Spinal cord (tissue), 10 donors: ENCODE measurements around the gene PGAP1. TPM values are rescaled to one million over a fixed set of nuclear protein-coding genes. Genes with fewer than 3 reads are reported as not detected.
A peak's percentile ranks its signal among the peaks of the same experiment; 100 is the strongest.

Source experiments
- DNase-seq, 6 donors: peaks; one replicate each; pipeline versions ENCODE4 v3.0.0 to v3.0.0-alpha.2; 2013 to 2015; ENCODE audit warnings: low spot score in 6 of 6, low read depth in 4 of 6
- H3K27ac ChIP-seq: one replicate; pipeline ENCODE4 v1.5.1; 2013; ENCODE audit warnings: low read depth, low read length, control low read depth
- H3K27me3 ChIP-seq: one replicate; pipeline ENCODE4 v1.6.1; 2013; ENCODE audit warnings: low read length; ENCODE audit not compliant: control insufficient read depth, insufficient read depth
- H3K36me3 ChIP-seq: one replicate; pipeline ENCODE4 v1.6.1; 2013; ENCODE audit warnings: low read length; ENCODE audit not compliant: control insufficient read depth, insufficient read depth
- H3K4me1 ChIP-seq: one replicate; pipeline ENCODE4 v1.6.1; 2013; ENCODE audit warnings: low read length; ENCODE audit not compliant: control insufficient read depth, insufficient read depth
- H3K4me3 ChIP-seq: one replicate; pipeline ENCODE4 v1.5.1; 2013; ENCODE audit warnings: low read depth, low read length, control low read depth
- H3K9me3 ChIP-seq: one replicate; pipeline ENCODE4 v1.6.1; 2013; ENCODE audit warnings: low read length; ENCODE audit not compliant: control insufficient read depth, insufficient read depth
- WGBS: methylation state at CpG from one replicate; pipeline ENCODE4 v1.1.5; 2013; ENCODE audit warnings: missing lambda C conversion rate; ENCODE audit not compliant: insufficient coverage; 5-methylcytosine and 5-hydroxymethylcytosine counted together
- polyA plus RNA-seq, 2 donors: library from polyadenylated mRNA; unstranded; fragments of 120-200 nt; gene quantifications; one replicate each; pipeline ENCODE4 v1.2.1, GENCODE V29; 2013; ENCODE audit not compliant: insufficient read length in 2 of 2
- total RNA-seq, 2 donors: library from RNA; depleted of rRNA in 1 of 2; stranded (reverse); fragments of 120-200 nt in 1 of 2; fragments of >200 nt in 1 of 2; gene quantifications; one replicate each; pipeline versions ENCODE4 v1.2.3 to v1.2.4, GENCODE V29; 2013 to 2014
- donor health status: healthy.

The PGAP1 gene
- total and polyA plus RNA-seq, 4 donors: 23.0 to 82.4 (median 29.8) TPM

DNA sequence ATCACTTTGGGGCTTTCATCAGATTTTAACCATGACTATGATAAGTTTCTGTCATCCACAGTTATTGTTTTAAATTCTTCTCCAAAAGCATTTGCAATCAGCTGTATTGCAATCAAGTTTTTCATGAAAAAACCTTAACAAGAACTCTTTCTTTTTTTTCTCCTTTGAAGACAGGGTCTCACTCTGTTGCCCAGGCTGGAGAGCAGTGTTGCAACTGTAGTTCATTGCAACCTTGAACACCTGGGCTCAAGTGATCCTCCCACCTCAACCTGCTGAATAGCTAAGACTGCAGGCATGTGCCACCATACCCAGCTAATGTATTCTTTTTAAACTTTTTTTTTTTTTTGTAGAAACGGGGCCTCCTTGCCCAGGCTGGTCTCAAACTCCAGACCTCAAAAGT lies 71.9 kb downstream of the PGAP1 start:
- no peak overlapping the region for H3K27ac ChIP-seq
- H3K36me3 ChIP-seq: no peaks in the 10 kb centered on the region
- no peak for DNase-seq
- H3K9me3 ChIP-seq: peaks cover 2% of the 10 kb centered on the region
- no peaks in the 10 kb centered on the region for H3K27me3 ChIP-seq
- no CpG with 5 or more reads among the region's 1 CpG for WGBS
- no peak overlapping the region for H3K4me3 ChIP-seq
- no peaks in the 10 kb centered on the region for H3K4me1 ChIP-seq

DNA sequence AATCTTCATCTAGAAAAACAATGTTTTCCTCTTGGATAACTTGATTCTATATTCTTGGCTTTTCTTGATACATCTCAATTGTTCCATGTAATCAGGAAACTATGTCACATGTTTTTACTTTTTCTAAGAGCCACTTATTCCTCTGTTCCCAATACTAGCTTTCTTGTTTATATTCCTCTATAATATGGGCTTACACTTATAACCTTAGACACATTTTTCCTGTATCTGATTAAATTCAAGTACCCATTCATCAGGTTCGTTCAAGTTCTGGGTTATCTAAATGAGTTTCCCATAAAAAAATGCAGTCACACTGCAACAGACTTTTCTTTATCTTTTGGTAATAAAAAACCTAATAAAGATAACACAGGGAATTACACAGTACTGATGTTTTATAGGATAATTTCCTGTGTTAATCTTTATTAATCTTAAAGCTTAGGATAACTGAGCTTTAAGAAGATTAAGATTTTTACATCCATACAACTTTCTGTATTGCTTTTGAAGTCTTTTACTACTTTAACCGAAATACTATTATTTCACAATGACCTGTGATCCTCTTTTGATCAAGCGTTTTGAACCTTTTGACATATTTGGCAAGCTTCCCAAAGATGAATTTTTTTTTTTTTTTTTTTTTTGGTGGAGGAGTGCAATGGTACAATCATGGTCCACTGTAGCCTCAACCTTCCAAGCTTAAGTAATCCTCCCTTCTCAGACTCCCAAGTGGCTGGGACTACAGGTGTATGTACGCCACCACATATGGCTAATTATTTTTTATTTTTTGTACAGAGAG lies 73.0 kb downstream of the PGAP1 start:
- no peak for DNase-seq
- Histone ChIP-seq H3K36me3 (no peaks in the 10 kb centered on the region), H3K4me1 (no peaks in the 10 kb centered on the region), H3K27ac (no peak overlapping the region), H3K9me3 (no peaks in the 10 kb centered on the region), H3K27me3 (no peaks in the 10 kb centered on the region), H3K4me3 (no peak overlapping the region)
- no CpG with 5 or more reads among the region's 4 CpGs for WGBS

GRCh38 chr2:196851088-196851487 lies 75.4 kb downstream of the PGAP1 start:
- Histone ChIP-seq H3K27ac (no peak overlapping the region), H3K36me3 (no peaks in the 10 kb centered on the region), H3K4me1 (no peaks in the 10 kb centered on the region), H3K9me3 (no peaks in the 10 kb centered on the region), H3K4me3 (no peak overlapping the region), H3K27me3 (no peaks in the 10 kb centered on the region)
- no CpG with 5 or more reads among the region's 1 CpG for WGBS
- DNase-seq: no peak

GRCh38 chr2:196849895-196850294 lies 76.6 kb downstream of the PGAP1 start:
- H3K27me3 ChIP-seq: no peaks in the 10 kb centered on the region
- H3K9me3 ChIP-seq: no peaks in the 10 kb centered on the region
- H3K4me1 ChIP-seq: no peaks in the 10 kb centered on the region
- peak in 3 of 6 donors; percentile 19 to 76 (median 35) for DNase-seq
- no peak overlapping the region for H3K4me3 ChIP-seq
- no peak overlapping the region for H3K27ac ChIP-seq
- no peaks in the 10 kb centered on the region for H3K36me3 ChIP-seq

DNA sequence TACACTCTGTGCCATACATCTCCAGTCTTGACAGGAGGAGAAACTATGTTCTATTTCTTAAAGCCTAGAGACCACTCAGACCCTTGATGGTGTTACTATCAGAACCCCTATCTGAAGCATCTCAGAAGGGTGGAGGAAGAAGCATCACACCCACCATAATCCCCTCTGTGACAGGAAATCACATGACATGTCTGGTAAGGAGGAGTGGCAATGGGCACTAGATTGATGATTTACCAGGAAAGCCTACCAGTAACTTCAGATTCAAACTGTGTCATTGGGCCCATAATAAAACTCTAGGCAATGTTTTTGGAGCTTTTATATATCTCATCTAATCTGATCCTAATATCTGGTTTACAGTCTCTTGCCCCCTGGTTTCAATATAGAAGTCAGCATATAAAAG lies 80.2 kb downstream of the PGAP1 start:
- H3K9me3 ChIP-seq: no peaks in the 10 kb centered on the region
- peaks cover 3% of the 10 kb centered on the region for H3K36me3 ChIP-seq
- H3K27me3 ChIP-seq: no peaks in the 10 kb centered on the region
- no peak overlapping the region for H3K4me3 ChIP-seq
- H3K4me1 ChIP-seq: no peaks in the 10 kb centered on the region
- DNase-seq: no peak
- H3K27ac ChIP-seq: no peak overlapping the region

GRCh38 chr2:196845371-196845770 lies 81.1 kb downstream of the PGAP1 start:
- H3K4me3 ChIP-seq: no peak overlapping the region
- no peaks in the 10 kb centered on the region for H3K9me3 ChIP-seq
- H3K4me1 ChIP-seq: no peaks in the 10 kb centered on the region
- no peak for DNase-seq
- H3K27ac ChIP-seq: no peak overlapping the region
- H3K36me3 ChIP-seq: peaks cover 4% of the 10 kb centered on the region
- H3K27me3 ChIP-seq: no peaks in the 10 kb centered on the region
- WGBS: no CpG with 5 or more reads among the region's 3 CpGs

DNA sequence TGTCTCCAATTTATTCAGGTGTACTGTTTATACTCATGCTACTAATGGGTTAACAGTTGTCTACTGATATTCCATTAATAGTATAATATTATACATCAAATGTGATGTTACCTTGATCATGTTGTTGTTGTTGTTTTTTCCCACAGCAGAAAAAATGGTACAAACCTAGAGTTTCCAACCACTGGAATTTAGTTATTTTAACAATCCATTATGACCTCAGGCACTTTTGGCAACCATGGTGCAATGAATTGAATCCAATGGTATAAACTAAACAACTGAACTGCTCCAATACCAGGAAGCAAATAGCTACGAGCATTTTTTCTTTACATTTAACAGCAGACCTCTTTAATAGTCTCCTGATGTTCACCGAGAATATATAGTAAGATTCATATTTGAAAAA lies 86.3 kb downstream of the PGAP1 start:
- Histone ChIP-seq H3K9me3 (no peaks in the 10 kb centered on the region), H3K27me3 (no peaks in the 10 kb centered on the region), H3K27ac (no peak overlapping the region), H3K4me1 (no peaks in the 10 kb centered on the region), H3K4me3 (no peak overlapping the region), H3K36me3 (peaks cover 11% of the 10 kb centered on the region)
- no CpG with 5 or more reads among the region's 2 CpGs for WGBS
- DNase-seq: no peak

DNA sequence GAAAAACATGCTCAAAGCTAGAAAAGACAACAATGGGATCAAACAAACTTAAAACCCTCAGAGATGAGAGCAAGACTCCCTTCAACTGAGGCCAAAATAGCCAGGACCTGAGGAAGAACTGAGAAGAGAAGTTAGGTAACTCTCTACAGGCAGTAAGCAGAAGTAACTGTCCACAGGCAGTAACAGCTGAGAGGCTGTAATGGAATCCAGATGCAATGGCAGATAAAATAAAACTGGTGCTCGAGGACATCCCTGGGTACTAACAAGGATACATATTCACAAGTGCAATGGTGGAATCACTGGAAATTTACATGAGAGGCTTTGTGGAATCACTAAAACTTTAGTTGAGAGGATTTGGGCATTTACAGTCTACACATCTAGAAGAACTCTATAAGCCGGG lies 86.9 kb downstream of the PGAP1 start:
- no peaks in the 10 kb centered on the region for H3K9me3 ChIP-seq
- no peak overlapping the region for H3K4me3 ChIP-seq
- H3K4me1 ChIP-seq: no peaks in the 10 kb centered on the region
- DNase-seq: no peak
- no peak overlapping the region for H3K27ac ChIP-seq
- WGBS: 80% methylated on average over 1 of the region's 2 CpGs
- peaks cover 11% of the 10 kb centered on the region for H3K36me3 ChIP-seq
- H3K27me3 ChIP-seq: no peaks in the 10 kb centered on the region

DNA sequence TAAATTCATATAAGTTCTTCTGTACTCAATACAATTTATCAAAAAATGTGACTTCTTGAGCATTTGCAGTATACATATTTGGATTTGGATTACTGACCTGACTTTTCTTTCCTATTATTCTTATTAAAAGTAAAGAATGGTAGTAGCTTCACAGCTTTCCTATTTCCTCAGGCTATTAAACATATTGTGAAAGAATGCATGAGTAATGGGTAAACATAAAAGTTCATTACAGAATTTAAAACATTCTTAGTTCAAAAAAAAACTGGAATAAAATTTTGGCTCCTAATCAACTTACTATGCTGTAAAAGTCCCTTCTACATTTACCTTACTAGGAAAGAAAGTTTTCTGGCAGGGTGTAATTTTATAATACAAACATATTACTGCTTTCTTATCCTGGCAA lies 90.1 kb downstream of the PGAP1 start:
- Histone ChIP-seq H3K27me3 (no peaks in the 10 kb centered on the region), H3K4me3 (no peak overlapping the region), H3K9me3 (no peaks in the 10 kb centered on the region), H3K36me3 (peaks cover 9% of the 10 kb centered on the region), H3K27ac (no peak overlapping the region), H3K4me1 (no peaks in the 10 kb centered on the region)
- no peak for DNase-seq

DNA sequence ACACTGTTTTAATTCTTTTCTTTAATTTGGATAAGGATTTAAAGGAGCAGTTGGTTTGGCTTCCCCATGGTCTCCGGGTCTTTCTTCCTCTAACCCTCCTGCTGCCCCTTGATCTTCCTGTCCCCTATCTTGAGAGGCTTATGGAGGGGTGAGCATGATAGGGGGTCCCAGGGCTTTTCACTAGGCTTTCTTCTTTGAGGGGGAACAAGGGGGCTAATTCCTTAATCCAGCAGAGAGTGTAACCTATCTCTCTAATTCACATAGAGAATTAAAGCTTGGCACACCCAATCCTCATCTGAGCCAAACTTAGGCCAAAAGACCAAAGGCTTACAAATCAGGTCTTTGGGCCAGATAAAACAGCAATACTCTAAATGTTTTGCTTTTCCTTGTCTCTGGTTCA lies 95.8 kb downstream of the PGAP1 start:
- no peaks in the 10 kb centered on the region for H3K27me3 ChIP-seq
- no peaks in the 10 kb centered on the region for H3K9me3 ChIP-seq
- peaks cover 2% of the 10 kb centered on the region for H3K36me3 ChIP-seq
- no peak overlapping the region for H3K27ac ChIP-seq
- DNase-seq: no peak
- WGBS: no CpG with 5 or more reads among the region's 1 CpG
- no peak overlapping the region for H3K4me3 ChIP-seq
- no peaks in the 10 kb centered on the region for H3K4me1 ChIP-seq
